Esophagus squamous epithelium (tissue), 4 donors: Measurements from ENCODE around the gene TERC.

Source experiments
- POLR2A ChIP-seq, 4 donors: fragments of 450-650 bp; IDR thresholded peaks; one replicate each; pipeline ENCODE4 v1.6.1; 2017; ENCODE audit warnings: antibody characterized with exemption in 4 of 4, mild to moderate bottlenecking in 4 of 4, moderate library complexity in 3 of 4
- TF ChIP-seq, protein P1 (sequence below), 6 experiments: fragments of 450-650 bp in 4 of 6; fragments of 200-600 bp in 2 of 6; sonication (generic) in 2 of 6; IDR thresholded peaks; one replicate each; pipeline ENCODE4 v1.5.1; 2016 to 2019; ENCODE audit warnings: antibody characterized with exemption in 6 of 6, mild to moderate bottlenecking in 4 of 6, moderate library complexity in 4 of 6

DNA sequence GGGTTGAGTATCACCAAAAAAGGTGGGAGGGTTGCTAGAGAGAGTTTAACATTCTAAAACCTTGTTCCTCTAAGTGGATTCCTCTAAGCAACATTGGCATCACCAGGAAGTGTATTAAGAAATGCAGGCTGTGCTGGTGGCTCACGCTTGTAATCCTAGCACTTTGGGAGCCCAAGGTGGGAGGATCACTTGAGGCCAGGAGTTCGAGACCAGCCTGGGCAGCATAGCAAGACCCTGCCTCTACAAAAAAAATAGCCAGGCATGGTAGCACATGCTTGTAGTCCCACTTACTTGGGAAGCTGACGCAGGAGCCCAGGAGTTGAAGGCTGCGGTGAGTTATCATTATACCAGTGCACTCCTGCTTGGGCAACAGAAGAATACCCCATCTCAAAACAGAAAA, 13.0 kb upstream of the TERC start:
- TF ChIP-seq, protein P1, sequence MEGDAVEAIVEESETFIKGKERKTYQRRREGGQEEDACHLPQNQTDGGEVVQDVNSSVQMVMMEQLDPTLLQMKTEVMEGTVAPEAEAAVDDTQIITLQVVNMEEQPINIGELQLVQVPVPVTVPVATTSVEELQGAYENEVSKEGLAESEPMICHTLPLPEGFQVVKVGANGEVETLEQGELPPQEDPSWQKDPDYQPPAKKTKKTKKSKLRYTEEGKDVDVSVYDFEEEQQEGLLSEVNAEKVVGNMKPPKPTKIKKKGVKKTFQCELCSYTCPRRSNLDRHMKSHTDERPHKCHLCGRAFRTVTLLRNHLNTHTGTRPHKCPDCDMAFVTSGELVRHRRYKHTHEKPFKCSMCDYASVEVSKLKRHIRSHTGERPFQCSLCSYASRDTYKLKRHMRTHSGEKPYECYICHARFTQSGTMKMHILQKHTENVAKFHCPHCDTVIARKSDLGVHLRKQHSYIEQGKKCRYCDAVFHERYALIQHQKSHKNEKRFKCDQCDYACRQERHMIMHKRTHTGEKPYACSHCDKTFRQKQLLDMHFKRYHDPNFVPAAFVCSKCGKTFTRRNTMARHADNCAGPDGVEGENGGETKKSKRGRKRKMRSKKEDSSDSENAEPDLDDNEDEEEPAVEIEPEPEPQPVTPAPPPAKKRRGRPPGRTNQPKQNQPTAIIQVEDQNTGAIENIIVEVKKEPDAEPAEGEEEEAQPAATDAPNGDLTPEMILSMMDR (IDR thresholded peaks at IDR 0.05), result no peak
- TF ChIP-seq POLR2A (IDR thresholded peaks at IDR 0.05), result no peak
